Gastroesophageal sphincter (tissue), 3 donors: ENCODE data around the gene ELOVL6.

ENCODE experiments used
- EP300 ChIP-seq: sonication (generic); formaldehyde crosslinking; IDR thresholded peaks from one replicate; pipeline ENCODE4 v1.6.1; 2017; ENCODE audit warnings: antibody characterized with exemption, mild to moderate bottlenecking
- POLR2A ChIP-seq, 2 donors: fragments of 450-650 bp; IDR thresholded peaks; one replicate each; pipeline ENCODE4 v1.6.1; 2017; ENCODE audit warnings: antibody characterized with exemption in 2 of 2, mild to moderate bottlenecking in 2 of 2, moderate library complexity in 1 of 2
- POLR2AphosphoS5 ChIP-seq: sonication (generic); formaldehyde crosslinking; IDR thresholded peaks from one replicate; pipeline ENCODE4 v1.6.1; 2017; ENCODE audit warnings: antibody characterized with exemption
- TF ChIP-seq, protein P1 (sequence below), 4 experiments: fragments of 200-600 bp in 2 of 4; fragments of 450-650 bp in 2 of 4; sonication (generic) in 1 of 4; IDR thresholded peaks; one replicate each; pipeline ENCODE4 v1.5.1; 2017 to 2019; ENCODE audit warnings: antibody characterized with exemption in 4 of 4, mild to moderate bottlenecking in 2 of 4, moderate library complexity in 2 of 4

DNA sequence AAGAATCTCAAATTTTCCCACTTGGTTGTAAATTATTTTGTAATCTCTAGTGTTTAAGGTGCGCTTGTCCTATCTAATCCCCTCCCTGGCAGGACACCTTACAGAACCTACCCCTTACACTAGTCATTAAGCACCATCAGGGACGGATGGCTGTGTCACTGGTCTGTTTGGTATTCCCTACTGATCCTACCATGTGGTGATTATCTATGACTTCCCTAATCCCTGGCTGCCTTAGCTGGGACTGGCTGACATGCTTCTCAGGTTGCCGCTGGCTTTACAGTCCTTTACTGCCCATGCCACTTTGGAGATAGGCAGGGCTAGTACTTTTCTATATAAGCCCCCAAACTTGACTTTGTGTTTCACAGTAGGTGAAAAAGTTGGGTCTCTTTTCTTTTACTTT is 58.6 kb downstream of the ELOVL6 start:
- TF ChIP-seq POLR2A (IDR thresholded peaks at IDR 0.05) (no peak), POLR2AphosphoS5 (no peak), EP300 (no peak)
- TF ChIP-seq, protein P1, sequence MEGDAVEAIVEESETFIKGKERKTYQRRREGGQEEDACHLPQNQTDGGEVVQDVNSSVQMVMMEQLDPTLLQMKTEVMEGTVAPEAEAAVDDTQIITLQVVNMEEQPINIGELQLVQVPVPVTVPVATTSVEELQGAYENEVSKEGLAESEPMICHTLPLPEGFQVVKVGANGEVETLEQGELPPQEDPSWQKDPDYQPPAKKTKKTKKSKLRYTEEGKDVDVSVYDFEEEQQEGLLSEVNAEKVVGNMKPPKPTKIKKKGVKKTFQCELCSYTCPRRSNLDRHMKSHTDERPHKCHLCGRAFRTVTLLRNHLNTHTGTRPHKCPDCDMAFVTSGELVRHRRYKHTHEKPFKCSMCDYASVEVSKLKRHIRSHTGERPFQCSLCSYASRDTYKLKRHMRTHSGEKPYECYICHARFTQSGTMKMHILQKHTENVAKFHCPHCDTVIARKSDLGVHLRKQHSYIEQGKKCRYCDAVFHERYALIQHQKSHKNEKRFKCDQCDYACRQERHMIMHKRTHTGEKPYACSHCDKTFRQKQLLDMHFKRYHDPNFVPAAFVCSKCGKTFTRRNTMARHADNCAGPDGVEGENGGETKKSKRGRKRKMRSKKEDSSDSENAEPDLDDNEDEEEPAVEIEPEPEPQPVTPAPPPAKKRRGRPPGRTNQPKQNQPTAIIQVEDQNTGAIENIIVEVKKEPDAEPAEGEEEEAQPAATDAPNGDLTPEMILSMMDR (IDR thresholded peaks at IDR 0.05): no peak
